ENCODE measurements around the gene REPIN1. TPM values are rescaled to one million over a fixed set of nuclear protein-coding genes. Genes with fewer than 3 reads are reported as not detected.

REPIN1 gene
- total RNA-seq, 4 donors from 2014 or later = 115 to 332 (median 159) TPM

- intact Hi-C loops (cut with DNase I; ENCODE audit: low total_unique reads) (no loop called here), in situ Hi-C loops (cut with MboI; ENCODE audit: low sequenced_read_pairs in 4 of 4) (loop anchor here in 2 of 4 donors (25.0 kb wide), 1 partner anchor 124 kb away; no protein-coding TSS in a partner anchor)
- H3K4me1 ChIP-seq = no peaks in the 10 kb centered on the region
- H3K4me3 ChIP-seq = no peak overlapping the region
- ATAC-seq = no peak
- DNase-seq = no peak
- H3K9me3 ChIP-seq = no peaks in the 10 kb centered on the region
- H3K27me3 ChIP-seq = no peaks in the 10 kb centered on the region
- TF ChIP-seq POLR2A (IDR thresholded peaks at IDR 0.05) (no peak), CTCF (IDR thresholded peaks at IDR 0.05 in 4 of 5, conservative IDR thresholded peaks at IDR 0.05 in 1 of 5) (no peak)
- H3K36me3 ChIP-seq = no peaks in the 10 kb centered on the region
- H3K27ac ChIP-seq = no peak overlapping the region
Measured at GRCh38 chr7:150410680-150411346, 42.2 kb downstream of the REPIN1 start.

GRCh38 chr7:150411606-150412005 lies 43.0 kb downstream of the REPIN1 start:
- Histone ChIP-seq H3K36me3 (no peaks in the 10 kb centered on the region), H3K4me1 (no peaks in the 10 kb centered on the region), H3K27me3 (no peaks in the 10 kb centered on the region), H3K4me3 (no peak overlapping the region), H3K27ac (no peak overlapping the region), H3K9me3 (no peaks in the 10 kb centered on the region)
- DNase-seq (no peak), ATAC-seq (no peak)
- TF ChIP-seq POLR2A (IDR thresholded peaks at IDR 0.05) = no peak
- no peak for TF ChIP-seq CTCF (IDR thresholded peaks at IDR 0.05 in 4 of 5, conservative IDR thresholded peaks at IDR 0.05 in 1 of 5)
- in situ Hi-C loops (cut with MboI; ENCODE audit: low sequenced_read_pairs in 4 of 4) (loop anchor here in 2 of 4 donors (25.0 kb wide), 1 partner anchor 124 kb away; no protein-coding TSS in a partner anchor), intact Hi-C loops (cut with DNase I; ENCODE audit: low total_unique reads) (no loop called here)

- no peak for TF ChIP-seq CTCF (IDR thresholded peaks at IDR 0.05 in 4 of 5, conservative IDR thresholded peaks at IDR 0.05 in 1 of 5)
- no peak for TF ChIP-seq POLR2A (IDR thresholded peaks at IDR 0.05)
- intact Hi-C loops (cut with DNase I; ENCODE audit: low total_unique reads) = no loop called here
- H3K4me1 ChIP-seq = no peaks in the 10 kb centered on the region
- H3K27me3 ChIP-seq = no peaks in the 10 kb centered on the region
- no peak overlapping the region for H3K4me3 ChIP-seq
- H3K36me3 ChIP-seq = no peaks in the 10 kb centered on the region
- ATAC-seq (no peak), DNase-seq (no peak)
- no peaks in the 10 kb centered on the region for H3K9me3 ChIP-seq
- in situ Hi-C loops (cut with MboI; ENCODE audit: low sequenced_read_pairs in 4 of 4) = loop anchor here in 2 of 4 donors (25.0 kb wide), 1 partner anchor 125 kb away; no protein-coding TSS in a partner anchor
- no peak overlapping the region for H3K27ac ChIP-seq
Measured at GRCh38 chr7:150412016-150412415, 43.4 kb downstream of the REPIN1 start.

GRCh38 chr7:150412518-150413488 lies 44.2 kb downstream of the REPIN1 start:
- no peaks in the 10 kb centered on the region for H3K9me3 ChIP-seq
- DNase-seq (no peak), ATAC-seq (no peak)
- intact Hi-C loops (cut with DNase I; ENCODE audit: low total_unique reads) = no loop called here
- no peaks in the 10 kb centered on the region for H3K36me3 ChIP-seq
- in situ Hi-C loops (cut with MboI; ENCODE audit: low sequenced_read_pairs in 4 of 4) = loop anchor here in 2 of 4 donors (25.0 kb wide), 1 partner anchor 126 kb away; no protein-coding TSS in a partner anchor
- no peaks in the 10 kb centered on the region for H3K4me1 ChIP-seq
- H3K27me3 ChIP-seq = no peaks in the 10 kb centered on the region
- TF ChIP-seq POLR2A (IDR thresholded peaks at IDR 0.05) = no peak
- TF ChIP-seq CTCF (IDR thresholded peaks at IDR 0.05 in 4 of 5, conservative IDR thresholded peaks at IDR 0.05 in 1 of 5) = no peak
- no peak overlapping the region for H3K27ac ChIP-seq
- H3K4me3 ChIP-seq = no peak overlapping the region

All from gastrocnemius medialis (tissue), 4 donors.